Uterus (tissue), 2 donors: ENCODE data around the gene CYP26B1.

Source experiments
- CTCF ChIP-seq, 4 experiments: fragments of 200-600 bp in 2 of 4; fragments of 450-650 bp in 2 of 4; sonication (generic) in 2 of 4; IDR thresholded peaks; one replicate each; pipeline ENCODE4 v1.5.1; 2016 to 2019; ENCODE audit warnings: antibody characterized with exemption in 4 of 4, mild to moderate bottlenecking in 2 of 4, moderate library complexity in 1 of 4
- POLR2A ChIP-seq, 2 donors: fragments of 450-650 bp; IDR thresholded peaks; one replicate each; pipeline ENCODE4 v1.6.1; 2016; ENCODE audit warnings: antibody characterized with exemption in 2 of 2, mild to moderate bottlenecking in 1 of 2, moderate library complexity in 1 of 2

GRCh38 chr2:72085036-72085435 is 62.6 kb downstream of the CYP26B1 start:
- TF ChIP-seq CTCF (IDR thresholded peaks at IDR 0.05) (no peak), POLR2A (IDR thresholded peaks at IDR 0.05) (no peak)
